Gastroesophageal sphincter (tissue), 3 donors: ENCODE measurements around the gene PALB2.

ENCODE experiments used
- CTCF ChIP-seq, 4 experiments: fragments of 200-600 bp in 2 of 4; fragments of 450-650 bp in 2 of 4; sonication (generic) in 1 of 4; IDR thresholded peaks; one replicate each; pipeline ENCODE4 v1.5.1; 2017 to 2019; ENCODE audit warnings: antibody characterized with exemption in 4 of 4, mild to moderate bottlenecking in 2 of 4, moderate library complexity in 2 of 4
- EP300 ChIP-seq: sonication (generic); formaldehyde crosslinking; IDR thresholded peaks from one replicate; pipeline ENCODE4 v1.6.1; 2017; ENCODE audit warnings: antibody characterized with exemption, mild to moderate bottlenecking

- TF ChIP-seq CTCF (IDR thresholded peaks at IDR 0.05) (no peak), EP300 (no peak)
These were observed 11.6 kb downstream of the PALB2 start for GRCh38 chr16:23629516-23629915.
